HepG2 (cell line): Measurements from ENCODE around the gene TTLL11. TPM values are rescaled to one million over a fixed set of nuclear protein-coding genes. Genes with fewer than 3 reads are reported as not detected.

Experiments used
- ATAC-seq: fragments of 200-7000 bp; cut with Tn5 transposase; 3 replicates; pipeline ENCODE4 v1.9.1; 2020; ENCODE audit warnings: mild to moderate bottlenecking, moderate library complexity
- BruUV-seq: library from RNA; stranded (reverse); fragments of 400-500 nt; replicated peaks from 2 replicates; lab custom pipeline; 2021; lab: Mats Ljungman, UMichigan
- CTCF ChIA-PET: fragments of 300-600 bp; formaldehyde crosslinking; extraction: SDS; loops from one replicate; lab custom pipeline; 2021; ENCODE audit warnings: low total read pairs, inconsistent platforms, low intra/inter-chr PET ratio; lab: Yijun Ruan, JAX
- POLR2A ChIA-PET: fragments of 350-600 bp; sonication (Branson Sonifier 250); formaldehyde crosslinking; loops from one replicate; lab custom pipeline; 2020; ENCODE audit warnings: antibody characterized with exemption, inconsistent platforms; lab: Yijun Ruan, JAX
- DNase-seq: peaks from one replicate; pipeline ENCODE4 v3.0.0-alpha.2; 2015; ENCODE audit warnings: low spot score
- FAIRE-seq: peaks from 3 replicates; lab custom pipeline; 2011; peaks lifted over from hg19 to GRCh38; lab: Jason Lieb, UNC
- H2AFZ ChIP-seq: one replicate; pipeline ENCODE4 v1.6.1; 2011; ENCODE audit warnings: low read length, inconsistent platforms
- H3K27ac ChIP-seq: fragments of 300-600 bp; 3 replicates; pipeline ENCODE4 v1.8.0; 2011; ENCODE audit warnings: mixed run types, mild to moderate bottlenecking, mixed read lengths, low read length, inconsistent platforms; ENCODE audit not compliant: insufficient read depth; ENCODE audit errors: extremely low read length
- H3K27me3 ChIP-seq, 2 experiments: fragments of 200-600 bp in 1 of 2; 2 replicates in 1 of 2; 3 replicates in 1 of 2; pipeline versions ENCODE4 v1.6.0 to v1.8.0; 2011; ENCODE audit warnings: low read length in 2 of 2, mild to moderate bottlenecking in 2 of 2, moderate library complexity in 2 of 2, inconsistent platforms in 1 of 2; ENCODE audit not compliant: insufficient read depth in 2 of 2, control insufficient read depth in 1 of 2
- H3K36me3 ChIP-seq, 2 experiments: fragments of 200-600 bp in 1 of 2; replicated peaks in 1 of 2; 2 replicates in 1 of 2; 3 replicates in 1 of 2; pipeline versions ENCODE4 v1.5.1 to v1.8.0; 2011; ENCODE audit warnings: low read length in 2 of 2, inconsistent platforms in 1 of 2; ENCODE audit not compliant: insufficient read depth in 2 of 2, control insufficient read depth in 1 of 2
- H3K4me1 ChIP-seq: 2 replicates; pipeline ENCODE4 v1.5.1; 2012; ENCODE audit warnings: low read length, inconsistent platforms; ENCODE audit not compliant: insufficient read depth
- H3K4me2 ChIP-seq: 2 replicates; pipeline ENCODE4 v1.6.0; 2011; ENCODE audit warnings: low read depth, low read length, inconsistent platforms
- H3K4me3 ChIP-seq, 3 experiments: fragments of 200-600 bp in 1 of 3; sonication (generic), shearing (Covaris generic) in 1 of 3; replicated peaks in 1 of 3; 2 replicates each; pipeline ENCODE4 v1.5.1; 2011 to 2016; ENCODE audit warnings: low read length in 3 of 3, inconsistent platforms in 2 of 3, low read depth in 2 of 3, mild to moderate bottlenecking in 2 of 3, control low read depth in 1 of 3, mixed read lengths in 1 of 3; ENCODE audit not compliant: insufficient read depth in 1 of 3
- H3K79me2 ChIP-seq: one replicate; pipeline ENCODE4 v1.6.1; 2011; ENCODE audit warnings: low read length, inconsistent platforms; ENCODE audit not compliant: insufficient read depth
- H3K9ac ChIP-seq: 2 replicates; pipeline ENCODE4 v1.6.0; 2011; ENCODE audit warnings: mild to moderate bottlenecking, low read depth, low read length, inconsistent platforms; ENCODE audit not compliant: insufficient read depth
- H3K9me3 ChIP-seq: 2 replicates; pipeline ENCODE4 v1.5.1; 2012; ENCODE audit warnings: mild to moderate bottlenecking, low read length
- H4K20me1 ChIP-seq: 2 replicates; pipeline ENCODE4 v1.6.0; 2011; ENCODE audit warnings: inconsistent platforms, mild to moderate bottlenecking, low read length, moderate library complexity; ENCODE audit not compliant: insufficient read depth
- HBP1 ChIP-seq: IDR thresholded peaks from 2 replicates; pipeline ENCODE4 v1.6.1; 2016; ENCODE audit warnings: low read depth, control low read depth
- HOXA9 ChIP-seq: sonication (generic); formaldehyde crosslinking; IDR thresholded peaks from 2 replicates; pipeline ENCODE4 v1.8.1; 2022; ENCODE audit warnings: missing genetic modification reagents, mild to moderate bottlenecking, moderate library complexity, borderline replicate concordance
- JDP2 ChIP-seq: sonication (generic); formaldehyde crosslinking; IDR thresholded peaks from 2 replicates; pipeline ENCODE4 v1.8.1; 2022; ENCODE audit warnings: missing genetic modification reagents, borderline replicate concordance
- POGK ChIP-seq: sonication (generic); formaldehyde crosslinking; conservative IDR thresholded peaks from 2 replicates; pipeline ENCODE4 v1.8.0; 2022; ENCODE audit warnings: mild to moderate bottlenecking, moderate library complexity, missing genetic modification reagents
- STAG1 ChIP-seq: sonication (generic); formaldehyde crosslinking; IDR thresholded peaks from 2 replicates; pipeline ENCODE4 v1.4.0; 2020; ENCODE audit warnings: missing genetic modification reagents
- UBTF ChIP-seq: sonication (generic); formaldehyde crosslinking; IDR thresholded peaks from 2 replicates; pipeline ENCODE4 v1.4.0; 2020; ENCODE audit warnings: mild to moderate bottlenecking, missing genetic modification reagents
- ZNF101 ChIP-seq: sonication (generic); formaldehyde crosslinking; IDR thresholded peaks from 2 replicates; pipeline ENCODE4 v1.4.0; 2020; ENCODE audit warnings: mild to moderate bottlenecking, low read depth, missing genetic modification reagents, borderline replicate concordance
- ZNF138 ChIP-seq: sonication (generic); formaldehyde crosslinking; IDR thresholded peaks from 2 replicates; pipeline ENCODE4 v1.5.0; 2020; ENCODE audit warnings: mild to moderate bottlenecking, low read depth, missing genetic modification reagents
- ZNF510 ChIP-seq: sonication (generic); formaldehyde crosslinking; IDR thresholded peaks from 2 replicates; pipeline ENCODE4 v1.4.0; 2020; ENCODE audit warnings: low read depth, mild to moderate bottlenecking, missing genetic modification reagents
- ZNF572 ChIP-seq: sonication (generic); formaldehyde crosslinking; IDR thresholded peaks from 2 replicates; pipeline ENCODE4 v1.5.1; 2020; ENCODE audit warnings: mild to moderate bottlenecking, missing genetic modification reagents
- WGBS: methylation state at CpG from one replicate; pipeline ENCODE4 v1.1.6; 2017; ENCODE audit warnings: low lambda C conversion rate; 5-methylcytosine and 5-hydroxymethylcytosine counted together
- in situ Hi-C: cut with HindIII; loops from 2 replicates; pipeline ENCODE4 v1.10.0; 2017; ENCODE audit warnings: low pct_unique_long_range_greater_than_20kb; ENCODE audit not compliant: extremely low pct_ligation_motif_present
- intact Hi-C: fragments of 100-400 bp; cut with micrococcal nuclease; formaldehyde crosslinking; loops from one replicate; pipeline ENCODE4 v1.10.0; 2022; ENCODE audit not compliant: unreplicated experiment
- polyA plus RNA-seq, 8 experiments: library from polyadenylated mRNA; depleted of rRNA in 3 of 8; stranded (reverse) in 7 of 8; unstranded in 1 of 8; fragments of >200 nt; fragmentation: Illumina TruSeq in 4 of 8; extraction: Trizol in 4 of 8; gene quantifications; 2 replicates each; pipeline versions ENCODE4 v1.2.1 to v1.2.3, GENCODE V29; 2011 to 2016; ENCODE audit warnings: low read depth in 4 of 8, missing spikeins in 1 of 8, mixed read lengths in 1 of 8; ENCODE audit not compliant: insufficient read depth in 1 of 8
- total RNA-seq, 5 experiments: library from RNA; depleted of rRNA; stranded (reverse); fragments of >200 nt; fragmentation: Illumina TruSeq; extraction: Trizol; gene quantifications; 2 replicates each; pipeline ENCODE4 v1.2.3, GENCODE V29; 2016; ENCODE audit warnings: low read depth in 1 of 5

The TTLL11 gene
- total and polyA plus RNA-seq, 2 of the 13 experiments (the other 11 are each of a cell fraction or from before 2014, with no cell fraction given): 4.5 to 5.2 TPM

GRCh38 chr9:121818841-121819427 lies 274.2 kb downstream of the TTLL11 start:
- ATAC-seq (no peak), FAIRE-seq (no peak), DNase-seq (no peak)
- Histone ChIP-seq H3K4me3 (no peak overlapping the region), H3K4me1 (no peaks in the 10 kb centered on the region), H3K9me3 (no peaks in the 10 kb centered on the region), H3K9ac (no peak overlapping the region), H2AFZ (no peak overlapping the region), H3K27me3 (peaks cover 1 to 70% of the 10 kb centered on the region in 2 experiments; a peak in 4 of 5 replicates), H3K79me2 (no peaks in the 10 kb centered on the region), H3K27ac (no peak overlapping the region), H4K20me1 (no peaks in the 10 kb centered on the region), H3K4me2 (no peak overlapping the region), H3K36me3 (no peaks in the 10 kb centered on the region)
- ChIA-PET CTCF (no interaction called here), POLR2A (interaction anchor here (1.0 kb wide), 1 partner anchor 68 kb away, joined by 3 read pairs; no protein-coding TSS in a partner anchor)
- TF ChIP-seq JDP2: no peak
- no peak for TF ChIP-seq POGK
- TF ChIP-seq HBP1 (CRISPR knock-in tag): no peak
- no peak for TF ChIP-seq HOXA9 (CRISPR knock-in tag)
- TF ChIP-seq ZNF510 (CRISPR knock-in tag): no peak
- no peak for TF ChIP-seq ZNF101 (CRISPR knock-in tag)
- no peak for TF ChIP-seq STAG1
- no peak for TF ChIP-seq ZNF138 (CRISPR knock-in tag)
- no peak for TF ChIP-seq ZNF572 (CRISPR knock-in tag)
- TF ChIP-seq UBTF (CRISPR knock-in tag): no peak
- no TSS peak for BruUV-seq
- in situ Hi-C loops: no loop called here
- WGBS: 37% methylated on average over 8 of the region's 12 CpGs
- intact Hi-C loops: no loop called here
